ENCODE results near the gene FBXO27.

FBXO27 gene

DNA sequence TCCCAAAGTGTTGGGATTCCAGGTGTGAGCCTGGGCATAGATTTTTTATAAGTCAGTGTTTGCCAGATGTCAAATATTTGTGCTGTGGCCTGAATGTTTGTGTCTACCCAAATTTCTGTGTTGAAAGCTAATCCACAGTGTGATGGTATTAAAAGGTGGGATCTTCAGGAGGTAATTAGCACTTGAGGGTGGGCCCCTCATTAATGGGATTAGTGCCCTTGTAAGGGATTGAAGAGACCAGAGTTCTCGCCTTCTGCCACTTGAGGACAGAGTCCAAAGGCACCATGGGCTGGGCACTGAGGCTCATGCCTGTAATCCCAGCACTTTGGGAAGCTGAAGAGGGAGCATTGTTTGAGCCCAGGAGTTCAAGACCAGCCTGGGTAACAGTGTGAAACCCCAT, 47.1 kb downstream of the FBXO27 start:
- no peak for DNase-seq

DNA sequence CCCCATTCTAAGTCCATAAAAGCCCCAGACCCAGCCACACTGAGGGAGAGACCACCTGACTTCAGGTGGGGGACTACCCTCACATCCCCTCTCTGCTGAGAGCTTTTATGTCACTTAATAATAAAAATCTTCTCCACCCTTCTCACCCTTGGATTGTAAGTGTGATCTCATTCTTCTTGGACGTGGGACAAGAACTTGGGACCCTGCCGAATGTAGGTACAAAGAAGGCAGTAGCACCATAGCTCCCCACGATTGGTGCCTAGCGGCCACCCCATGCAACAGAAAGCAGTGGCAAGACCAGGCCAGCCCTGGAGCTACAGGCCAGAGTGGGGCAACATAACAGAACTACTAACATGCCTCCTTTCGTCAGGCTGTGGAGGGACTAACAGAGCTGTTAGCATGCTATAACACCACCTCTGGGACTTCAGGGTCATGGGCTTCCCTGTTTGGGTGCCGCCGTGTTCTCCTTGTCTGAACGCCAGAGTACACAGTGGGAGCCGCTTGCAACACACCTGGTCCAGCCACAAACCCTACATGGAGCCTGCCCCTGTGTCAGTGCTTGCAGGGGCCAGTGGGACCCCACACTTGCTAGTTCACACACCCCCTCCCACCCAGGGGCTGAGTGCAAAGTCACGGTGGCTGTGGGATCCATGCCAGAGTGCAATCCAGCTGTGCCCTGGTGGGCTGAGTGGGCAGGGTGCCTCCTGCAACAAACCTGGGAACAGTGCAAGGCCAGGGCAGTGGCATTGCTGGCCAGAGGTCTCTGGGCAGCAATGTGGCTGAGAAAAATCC, 51.6 kb downstream of the FBXO27 start:
- no peak for DNase-seq

DNA sequence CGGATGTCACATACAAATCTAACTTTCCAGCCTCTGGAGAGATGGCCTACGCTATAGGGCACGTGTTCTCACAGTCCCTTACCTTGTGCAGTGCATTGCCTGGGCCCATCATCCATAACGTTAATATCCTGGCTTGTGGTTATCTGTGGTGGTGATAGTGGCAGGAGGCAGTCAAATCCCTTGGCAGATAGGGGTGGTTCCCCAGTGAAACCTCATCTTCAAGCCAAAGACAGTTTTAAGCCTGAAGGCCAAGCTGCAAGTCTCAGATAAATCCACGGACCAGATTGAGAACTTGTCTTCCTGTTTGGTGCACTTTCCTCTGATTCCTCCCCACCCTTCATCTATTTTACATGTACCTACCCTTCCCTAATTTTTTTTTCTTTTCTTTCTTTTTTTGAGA, 52.5 kb downstream of the FBXO27 start:
- no peak for DNase-seq

DNA sequence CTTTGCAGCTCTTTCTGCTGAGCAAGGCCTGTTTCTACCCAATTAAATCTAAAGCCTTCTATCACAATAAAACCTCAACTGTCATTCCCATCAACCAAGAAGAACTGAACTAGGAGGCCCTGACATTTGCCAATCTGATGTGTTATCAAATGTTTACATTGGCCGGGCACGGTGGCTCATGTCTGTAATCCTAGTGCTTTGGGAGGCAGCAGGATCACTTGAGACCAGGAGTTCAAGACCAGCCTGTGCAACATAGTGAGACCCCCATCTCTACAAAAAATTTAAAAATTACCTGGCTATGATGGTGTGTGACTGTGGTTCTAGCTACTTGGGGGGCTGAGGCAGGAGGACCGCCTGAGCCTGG, 54.0 kb downstream of the FBXO27 start:
- no peak for DNase-seq

DNA sequence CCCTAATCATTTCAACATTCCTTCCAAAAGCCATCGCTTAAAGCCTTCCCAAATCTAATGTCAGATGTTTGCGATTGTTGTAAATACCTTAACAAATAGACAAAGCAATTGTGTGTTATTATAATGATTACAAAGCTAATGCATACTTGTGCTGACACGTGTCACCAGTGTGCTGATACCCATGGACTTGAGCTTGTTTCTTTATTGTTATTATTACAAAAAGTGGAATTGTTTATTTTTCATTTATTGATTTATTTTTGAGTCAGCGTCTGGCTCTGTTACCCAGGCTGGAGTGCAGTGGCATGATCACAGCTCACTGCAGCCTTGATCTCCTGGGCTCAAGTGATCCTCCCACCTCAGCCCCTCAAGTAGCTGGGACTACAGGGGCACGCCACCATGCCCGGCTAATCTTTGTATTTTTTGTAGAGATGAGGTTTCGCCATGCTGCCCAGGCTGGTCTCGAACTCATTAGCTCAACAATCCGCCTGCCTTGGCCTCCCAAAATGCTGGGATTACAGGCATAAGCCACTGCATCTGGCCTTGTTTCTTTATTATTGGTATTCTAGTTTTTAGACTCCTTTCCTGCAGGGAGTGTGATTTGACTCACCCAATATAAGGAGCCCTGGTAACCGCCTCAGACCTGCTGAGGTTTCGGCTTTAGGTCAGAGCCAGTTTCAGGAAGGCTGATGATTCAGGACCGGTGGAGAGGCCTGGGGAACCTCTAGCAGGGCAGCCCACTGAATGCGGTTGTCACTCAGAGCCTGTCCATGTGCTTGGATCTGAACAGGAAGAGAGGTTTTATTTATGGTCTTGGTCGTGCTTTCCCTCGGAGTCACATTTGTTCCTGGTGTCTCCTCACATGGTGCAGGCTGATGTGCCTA, 54.7 kb downstream of the FBXO27 start:
- no peak for DNase-seq

DNA sequence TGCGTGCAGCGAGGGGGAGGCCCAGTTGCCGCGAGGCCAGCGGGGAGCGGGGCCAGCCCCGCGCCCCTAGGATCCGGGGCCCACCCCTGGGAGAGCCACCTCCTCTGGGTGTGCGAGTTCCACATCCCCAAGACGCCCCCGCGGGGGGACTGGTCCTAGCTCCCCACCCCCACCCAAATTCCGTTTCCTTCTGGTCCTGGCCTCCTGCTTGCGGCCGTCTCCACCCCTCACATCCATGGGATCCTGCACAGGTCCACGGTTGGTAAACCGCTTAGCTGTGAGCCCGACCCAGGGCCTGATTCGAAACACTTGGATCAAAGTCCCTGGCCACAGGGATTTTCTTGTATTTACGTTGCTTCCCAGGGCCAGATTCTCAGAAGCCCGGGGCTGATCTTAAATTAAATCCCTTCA, 56.5 kb downstream of the FBXO27 start:
- no peak for DNase-seq

DNA sequence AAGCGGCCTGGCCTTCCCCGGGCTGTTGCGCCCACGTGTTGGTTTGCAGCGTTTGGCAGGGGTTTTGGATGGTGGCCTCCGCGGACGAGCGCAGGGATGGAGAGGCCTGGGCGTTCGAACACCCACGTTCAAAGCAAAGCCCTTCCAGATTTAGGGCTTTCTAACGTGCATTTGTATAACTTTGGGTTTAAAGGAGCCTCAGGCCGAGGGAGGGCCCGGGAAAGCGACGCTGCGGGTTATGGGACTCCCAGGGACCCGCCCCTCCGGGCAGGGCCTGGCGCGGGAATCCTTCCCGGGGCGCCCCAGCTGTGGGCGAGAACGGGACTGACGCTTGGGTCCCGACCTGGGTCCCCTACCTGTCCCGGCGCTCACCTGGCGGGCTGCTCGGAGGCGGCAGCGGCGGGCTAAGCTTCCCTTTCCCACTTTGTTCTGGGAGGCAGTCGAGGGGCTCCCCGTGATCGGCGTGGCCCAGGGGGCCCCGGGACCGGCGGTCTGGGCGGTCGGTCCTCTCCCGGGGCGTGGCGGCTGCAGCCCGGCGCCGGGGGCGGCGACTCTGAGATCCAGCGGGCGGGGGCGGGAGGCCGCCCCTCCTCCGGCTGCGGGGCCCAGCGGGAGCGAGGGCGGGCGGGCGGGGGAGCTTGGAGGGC, 57.0 kb downstream of the FBXO27 start, which contains the start of gene FBXO17:
TSS of gene FBXO17 (minus strand) at position 529 of the 647 bp plus-strand sequence. CDS start 25,423 bp downstream, outside the sequence.
- no peak for DNase-seq

DNA sequence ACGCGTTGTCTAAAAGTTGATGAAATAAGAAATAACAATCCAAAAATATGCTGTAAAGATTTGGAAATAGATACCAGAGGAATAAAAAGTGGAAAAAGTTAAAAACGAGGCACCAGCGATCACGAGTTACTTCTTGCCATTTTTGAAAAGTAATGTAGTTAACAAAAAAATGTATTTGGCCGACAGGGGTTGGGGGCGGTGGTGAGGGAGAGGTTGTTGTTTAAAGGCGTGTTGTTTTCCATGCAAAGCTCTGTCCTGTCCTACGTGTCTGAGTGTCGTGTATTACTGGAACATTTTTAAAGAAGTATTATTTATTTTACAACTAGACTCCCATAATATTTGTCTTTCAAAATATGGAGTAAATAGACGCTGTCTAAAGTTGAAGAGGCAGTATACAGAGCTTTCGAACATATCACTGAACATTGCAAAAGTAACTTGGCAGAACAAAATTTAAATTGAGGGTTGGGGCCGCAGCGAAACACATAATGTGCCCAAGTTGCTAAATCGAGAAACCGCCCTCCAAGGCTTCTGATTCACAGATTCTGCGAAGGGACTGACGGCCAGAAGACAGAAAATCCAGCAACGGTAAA, 57.6 kb downstream of the FBXO27 start:
- DNase-seq = no peak

Measured in activated CD8-positive, alpha-beta memory T cell treated with anti-CD3 and anti-CD28 coated beads for 24 hours (primary cell).